ENCODE results near the gene SRP9. TPM values are rescaled to one million over a fixed set of nuclear protein-coding genes. Genes with fewer than 3 reads are reported as not detected.
A peak's percentile ranks its signal among the peaks of the same experiment; 100 is the strongest.

The SRP9 gene
- total and polyA plus RNA-seq, 2 experiments from 2014 or later = 640 to 728 TPM

DNA sequence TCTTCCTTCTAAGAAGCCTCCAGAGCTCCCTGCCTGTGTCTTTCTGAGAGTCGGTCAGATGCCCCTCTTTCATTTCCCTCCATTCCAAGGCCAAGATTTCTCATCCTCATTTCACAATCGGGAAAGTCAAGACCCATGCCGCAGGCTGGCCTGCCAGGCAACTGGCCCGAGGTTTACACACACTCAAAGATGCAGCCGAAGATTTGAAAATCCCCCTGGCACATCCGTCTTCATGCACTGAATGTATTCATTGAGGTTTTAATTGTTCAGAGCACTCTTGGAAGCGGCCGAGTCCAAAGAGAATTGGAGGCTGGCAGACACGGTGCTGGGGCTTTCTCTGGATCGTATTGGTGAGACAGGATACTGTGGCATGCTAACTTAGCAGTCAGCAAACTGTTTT lies 29.1 kb upstream of the SRP9 start:
- Histone ChIP-seq H2AFZ (peak overlapping the region; percentile 80; the same call in 1 of the 2 replicates), H3K4me2 (no peak overlapping the region), H3K27me3 (ENCODE audit: insufficient read depth) (no peaks in the 10 kb centered on the region), H3K4me1 (ENCODE audit: insufficient read depth) (peaks cover 4% of the 10 kb centered on the region; the same call in 1 of the 2 replicates), H3F3A (replicated peaks; ENCODE audit: low read depth) (no peaks in the 10 kb centered on the region; the same call in 1 of the 2 replicates), H3K9me2 (ENCODE audit: insufficient read depth) (no peaks in the 10 kb centered on the region), H3K36me3 (ENCODE audit: insufficient read depth) (no peaks in the 10 kb centered on the region), H3K4me3 (no peak overlapping the region), H3K27ac (ENCODE audit: low read depth) (no peak overlapping the region), H4K20me1 (replicated peaks; ENCODE audit: insufficient read depth) (no peaks in the 10 kb centered on the region), H3K79me2 (replicated peaks; ENCODE audit: insufficient read depth) (no peaks in the 10 kb centered on the region)
- DNase-seq (ENCODE audit: low spot score) (no peak), ATAC-seq (no peak)
- H3K36me3 Mint-ChIP-seq (ENCODE audit: low read depth) = no peaks in the 10 kb centered on the region
- TF ChIP-seq, protein P1, sequence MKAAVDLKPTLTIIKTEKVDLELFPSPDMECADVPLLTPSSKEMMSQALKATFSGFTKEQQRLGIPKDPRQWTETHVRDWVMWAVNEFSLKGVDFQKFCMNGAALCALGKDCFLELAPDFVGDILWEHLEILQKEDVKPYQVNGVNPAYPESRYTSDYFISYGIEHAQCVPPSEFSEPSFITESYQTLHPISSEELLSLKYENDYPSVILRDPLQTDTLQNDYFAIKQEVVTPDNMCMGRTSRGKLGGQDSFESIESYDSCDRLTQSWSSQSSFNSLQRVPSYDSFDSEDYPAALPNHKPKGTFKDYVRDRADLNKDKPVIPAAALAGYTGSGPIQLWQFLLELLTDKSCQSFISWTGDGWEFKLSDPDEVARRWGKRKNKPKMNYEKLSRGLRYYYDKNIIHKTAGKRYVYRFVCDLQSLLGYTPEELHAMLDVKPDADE (IDR thresholded peaks at IDR 0.05) = no peak
- TF ChIP-seq EZH2 (IDR thresholded peaks at IDR 0.05; ENCODE audit: low read depth, unreplicated experiment) (no peak), CREB1 (CRISPR knock-in tag; IDR thresholded peaks at IDR 0.05; ENCODE audit: low read depth) (no peak), ZNF331 (CRISPR knock-in tag; IDR thresholded peaks at IDR 0.05; ENCODE audit: low read depth) (no peak), JUNB (IDR thresholded peaks at IDR 0.05; ENCODE audit: unreplicated experiment) (no peak), ZNF114 (CRISPR knock-in tag; IDR thresholded peaks at IDR 0.05) (no peak), STAT1 (IDR thresholded peaks at IDR 0.05; ENCODE audit: unreplicated experiment) (no peak), NANOG (IDR thresholded peaks at IDR 0.05; ENCODE audit: borderline replicate concordance) (no peak), EZH2phosphoT487 (IDR thresholded peaks at IDR 0.05; ENCODE audit: unreplicated experiment) (no peak), POLR2AphosphoS5 (IDR thresholded peaks at IDR 0.05; ENCODE audit: low read depth) (no peak)
- TF ChIP-seq, protein P2, sequence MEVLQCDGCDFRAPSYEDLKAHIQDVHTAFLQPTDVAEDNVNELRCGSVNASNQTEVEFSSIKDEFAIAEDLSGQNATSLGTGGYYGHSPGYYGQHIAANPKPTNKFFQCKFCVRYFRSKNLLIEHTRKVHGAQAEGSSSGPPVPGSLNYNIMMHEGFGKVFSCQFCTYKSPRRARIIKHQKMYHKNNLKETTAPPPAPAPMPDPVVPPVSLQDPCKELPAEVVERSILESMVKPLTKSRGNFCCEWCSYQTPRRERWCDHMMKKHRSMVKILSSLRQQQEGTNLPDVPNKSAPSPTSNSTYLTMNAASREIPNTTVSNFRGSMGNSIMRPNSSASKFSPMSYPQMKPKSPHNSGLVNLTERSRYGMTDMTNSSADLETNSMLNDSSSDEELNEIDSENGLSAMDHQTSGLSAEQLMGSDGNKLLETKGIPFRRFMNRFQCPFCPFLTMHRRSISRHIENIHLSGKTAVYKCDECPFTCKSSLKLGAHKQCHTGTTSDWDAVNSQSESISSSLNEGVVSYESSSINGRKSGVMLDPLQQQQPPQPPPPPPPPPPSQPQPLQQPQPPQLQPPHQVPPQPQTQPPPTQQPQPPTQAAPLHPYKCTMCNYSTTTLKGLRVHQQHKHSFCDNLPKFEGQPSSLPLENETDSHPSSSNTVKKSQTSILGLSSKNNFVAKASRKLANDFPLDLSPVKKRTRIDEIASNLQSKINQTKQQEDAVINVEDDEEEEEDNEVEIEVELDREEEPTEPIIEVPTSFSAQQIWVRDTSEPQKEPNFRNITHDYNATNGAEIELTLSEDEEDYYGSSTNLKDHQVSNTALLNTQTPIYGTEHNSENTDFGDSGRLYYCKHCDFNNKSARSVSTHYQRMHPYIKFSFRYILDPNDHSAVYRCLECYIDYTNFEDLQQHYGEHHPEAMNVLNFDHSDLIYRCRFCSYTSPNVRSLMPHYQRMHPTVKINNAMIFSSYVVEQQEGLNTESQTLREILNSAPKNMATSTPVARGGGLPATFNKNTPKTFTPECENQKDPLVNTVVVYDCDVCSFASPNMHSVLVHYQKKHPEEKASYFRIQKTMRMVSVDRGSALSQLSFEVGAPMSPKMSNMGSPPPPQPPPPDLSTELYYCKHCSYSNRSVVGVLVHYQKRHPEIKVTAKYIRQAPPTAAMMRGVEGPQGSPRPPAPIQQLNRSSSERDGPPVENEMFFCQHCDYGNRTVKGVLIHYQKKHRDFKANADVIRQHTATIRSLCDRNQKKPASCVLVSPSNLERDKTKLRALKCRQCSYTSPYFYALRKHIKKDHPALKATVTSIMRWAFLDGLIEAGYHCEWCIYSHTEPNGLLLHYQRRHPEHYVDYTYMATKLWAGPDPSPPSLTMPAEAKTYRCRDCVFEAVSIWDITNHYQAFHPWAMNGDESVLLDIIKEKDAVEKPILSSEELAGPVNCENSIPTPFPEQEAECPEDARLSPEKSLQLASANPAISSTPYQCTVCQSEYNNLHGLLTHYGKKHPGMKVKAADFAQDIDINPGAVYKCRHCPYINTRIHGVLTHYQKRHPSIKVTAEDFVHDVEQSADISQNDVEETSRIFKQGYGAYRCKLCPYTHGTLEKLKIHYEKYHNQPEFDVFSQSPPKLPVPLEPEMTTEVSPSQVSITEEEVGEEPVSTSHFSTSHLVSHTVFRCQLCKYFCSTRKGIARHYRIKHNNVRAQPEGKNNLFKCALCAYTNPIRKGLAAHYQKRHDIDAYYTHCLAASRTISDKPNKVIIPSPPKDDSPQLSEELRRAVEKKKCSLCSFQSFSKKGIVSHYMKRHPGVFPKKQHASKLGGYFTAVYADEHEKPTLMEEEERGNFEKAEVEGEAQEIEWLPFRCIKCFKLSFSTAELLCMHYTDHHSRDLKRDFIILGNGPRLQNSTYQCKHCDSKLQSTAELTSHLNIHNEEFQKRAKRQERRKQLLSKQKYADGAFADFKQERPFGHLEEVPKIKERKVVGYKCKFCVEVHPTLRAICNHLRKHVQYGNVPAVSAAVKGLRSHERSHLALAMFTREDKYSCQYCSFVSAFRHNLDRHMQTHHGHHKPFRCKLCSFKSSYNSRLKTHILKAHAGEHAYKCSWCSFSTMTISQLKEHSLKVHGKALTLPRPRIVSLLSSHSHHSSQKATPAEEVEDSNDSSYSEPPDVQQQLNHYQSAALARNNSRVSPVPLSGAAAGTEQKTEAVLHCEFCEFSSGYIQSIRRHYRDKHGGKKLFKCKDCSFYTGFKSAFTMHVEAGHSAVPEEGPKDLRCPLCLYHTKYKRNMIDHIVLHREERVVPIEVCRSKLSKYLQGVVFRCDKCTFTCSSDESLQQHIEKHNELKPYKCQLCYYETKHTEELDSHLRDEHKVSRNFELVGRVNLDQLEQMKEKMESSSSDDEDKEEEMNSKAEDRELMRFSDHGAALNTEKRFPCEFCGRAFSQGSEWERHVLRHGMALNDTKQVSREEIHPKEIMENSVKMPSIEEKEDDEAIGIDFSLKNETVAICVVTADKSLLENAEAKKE (CRISPR knock-in tag; IDR thresholded peaks at IDR 0.05) = no peak
- TF ChIP-seq, protein P3, sequence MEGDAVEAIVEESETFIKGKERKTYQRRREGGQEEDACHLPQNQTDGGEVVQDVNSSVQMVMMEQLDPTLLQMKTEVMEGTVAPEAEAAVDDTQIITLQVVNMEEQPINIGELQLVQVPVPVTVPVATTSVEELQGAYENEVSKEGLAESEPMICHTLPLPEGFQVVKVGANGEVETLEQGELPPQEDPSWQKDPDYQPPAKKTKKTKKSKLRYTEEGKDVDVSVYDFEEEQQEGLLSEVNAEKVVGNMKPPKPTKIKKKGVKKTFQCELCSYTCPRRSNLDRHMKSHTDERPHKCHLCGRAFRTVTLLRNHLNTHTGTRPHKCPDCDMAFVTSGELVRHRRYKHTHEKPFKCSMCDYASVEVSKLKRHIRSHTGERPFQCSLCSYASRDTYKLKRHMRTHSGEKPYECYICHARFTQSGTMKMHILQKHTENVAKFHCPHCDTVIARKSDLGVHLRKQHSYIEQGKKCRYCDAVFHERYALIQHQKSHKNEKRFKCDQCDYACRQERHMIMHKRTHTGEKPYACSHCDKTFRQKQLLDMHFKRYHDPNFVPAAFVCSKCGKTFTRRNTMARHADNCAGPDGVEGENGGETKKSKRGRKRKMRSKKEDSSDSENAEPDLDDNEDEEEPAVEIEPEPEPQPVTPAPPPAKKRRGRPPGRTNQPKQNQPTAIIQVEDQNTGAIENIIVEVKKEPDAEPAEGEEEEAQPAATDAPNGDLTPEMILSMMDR (conservative IDR thresholded peaks at IDR 0.05; ENCODE audit: low read depth in 2 of 2) = no peak
- TF ChIP-seq, protein P4, sequence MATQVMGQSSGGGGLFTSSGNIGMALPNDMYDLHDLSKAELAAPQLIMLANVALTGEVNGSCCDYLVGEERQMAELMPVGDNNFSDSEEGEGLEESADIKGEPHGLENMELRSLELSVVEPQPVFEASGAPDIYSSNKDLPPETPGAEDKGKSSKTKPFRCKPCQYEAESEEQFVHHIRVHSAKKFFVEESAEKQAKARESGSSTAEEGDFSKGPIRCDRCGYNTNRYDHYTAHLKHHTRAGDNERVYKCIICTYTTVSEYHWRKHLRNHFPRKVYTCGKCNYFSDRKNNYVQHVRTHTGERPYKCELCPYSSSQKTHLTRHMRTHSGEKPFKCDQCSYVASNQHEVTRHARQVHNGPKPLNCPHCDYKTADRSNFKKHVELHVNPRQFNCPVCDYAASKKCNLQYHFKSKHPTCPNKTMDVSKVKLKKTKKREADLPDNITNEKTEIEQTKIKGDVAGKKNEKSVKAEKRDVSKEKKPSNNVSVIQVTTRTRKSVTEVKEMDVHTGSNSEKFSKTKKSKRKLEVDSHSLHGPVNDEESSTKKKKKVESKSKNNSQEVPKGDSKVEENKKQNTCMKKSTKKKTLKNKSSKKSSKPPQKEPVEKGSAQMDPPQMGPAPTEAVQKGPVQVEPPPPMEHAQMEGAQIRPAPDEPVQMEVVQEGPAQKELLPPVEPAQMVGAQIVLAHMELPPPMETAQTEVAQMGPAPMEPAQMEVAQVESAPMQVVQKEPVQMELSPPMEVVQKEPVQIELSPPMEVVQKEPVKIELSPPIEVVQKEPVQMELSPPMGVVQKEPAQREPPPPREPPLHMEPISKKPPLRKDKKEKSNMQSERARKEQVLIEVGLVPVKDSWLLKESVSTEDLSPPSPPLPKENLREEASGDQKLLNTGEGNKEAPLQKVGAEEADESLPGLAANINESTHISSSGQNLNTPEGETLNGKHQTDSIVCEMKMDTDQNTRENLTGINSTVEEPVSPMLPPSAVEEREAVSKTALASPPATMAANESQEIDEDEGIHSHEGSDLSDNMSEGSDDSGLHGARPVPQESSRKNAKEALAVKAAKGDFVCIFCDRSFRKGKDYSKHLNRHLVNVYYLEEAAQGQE (IDR thresholded peaks at IDR 0.05; ENCODE audit: unreplicated experiment) = no peak
- no peak overlapping the region for H3K27ac Mint-ChIP-seq
- peaks cover 11% of the 10 kb centered on the region for H3K27me3 Mint-ChIP-seq (ENCODE audit: insufficient read depth, low read depth, poor library complexity)
- H3K9me3 Mint-ChIP-seq = no peaks in the 10 kb centered on the region; the same call in 2 of the 3 replicates
- H3K4me3 Mint-ChIP-seq = no peak overlapping the region
- H3K4me1 Mint-ChIP-seq = peaks cover 30% of the 10 kb centered on the region

Data from GM23338 (cell line).